Measurements from ENCODE around the gene SUDS3. TPM values are rescaled to one million over a fixed set of nuclear protein-coding genes. Genes with fewer than 3 reads are reported as not detected.

SUDS3 gene
- total RNA-seq, 1 experiment from 2014 or later: 50.5 TPM

DNA sequence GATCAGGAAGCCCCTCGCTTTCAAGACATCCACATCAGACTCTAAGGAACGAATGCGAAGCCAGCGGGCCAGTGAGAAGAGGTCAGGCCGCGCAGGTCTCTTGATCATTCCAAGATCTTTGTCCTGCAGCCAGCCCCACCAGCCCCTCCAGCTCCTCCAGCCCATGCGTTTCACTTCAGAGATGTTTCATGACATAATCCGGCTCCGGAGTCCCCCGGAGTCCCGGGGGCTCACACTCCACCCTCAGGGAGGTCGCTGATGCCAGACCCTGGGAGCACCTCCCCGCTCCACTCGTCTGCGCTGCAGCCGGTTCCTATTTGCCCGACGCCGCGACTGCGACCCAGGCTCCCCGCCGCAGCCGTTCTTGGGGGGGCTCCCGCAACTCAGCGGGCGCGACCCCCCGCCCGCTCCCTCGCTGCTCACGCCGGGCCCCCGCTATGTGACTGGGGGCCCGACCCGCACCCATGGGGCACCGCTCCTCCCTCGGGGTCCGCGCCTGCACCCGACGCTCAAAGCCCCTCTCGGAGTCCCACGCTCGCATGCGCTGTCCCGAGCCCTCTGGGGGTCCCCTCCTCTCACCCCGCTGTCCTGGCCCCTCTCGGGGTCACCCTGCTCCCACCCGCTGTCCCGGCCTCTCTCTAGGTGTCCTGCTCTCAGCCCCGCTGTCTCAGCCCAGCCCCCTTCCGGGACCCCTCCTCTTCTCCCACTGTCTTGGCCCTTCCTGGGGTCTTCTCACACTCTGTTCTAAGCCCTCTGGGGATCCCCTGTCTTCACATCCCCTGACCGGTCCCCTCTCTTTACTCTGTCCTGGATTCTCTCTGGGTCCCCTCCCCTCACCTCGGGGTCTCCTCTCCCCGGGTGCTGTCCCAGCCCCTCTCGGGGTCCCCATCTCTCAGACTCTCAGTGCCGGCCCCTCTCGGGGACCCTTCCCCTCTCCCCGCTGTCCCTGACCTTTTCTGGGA, 4.8 kb upstream of the SUDS3 start:
- Histone ChIP-seq H4K91ac (ENCODE audit: insufficient read length, low read depth, low read length) (no peak overlapping the region), H2BK120ac (ENCODE audit: low read depth, low read length, poor library complexity, severe bottlenecking) (no peak overlapping the region), H2BK12ac (ENCODE audit: insufficient read length, low read depth, low read length) (no peak overlapping the region), H3K4me2 (ENCODE audit: insufficient read depth, insufficient read length, low read length) (peak overlapping the region; percentile 58), H3K4me1 (ENCODE audit: insufficient read depth, low read length) (no peaks in the 10 kb centered on the region), H3T11ph (ENCODE audit: low read length) (no peak overlapping the region), H2AK5ac (ENCODE audit: insufficient read length, low read length) (no peak overlapping the region), H3K27ac (ENCODE audit: insufficient read length, low read depth, low read length) (no peak overlapping the region), H2BK15ac (ENCODE audit: low read depth, low read length) (no peak overlapping the region), H3K79me1 (ENCODE audit: insufficient read depth, low read depth, low read length, poor library complexity, severe bottlenecking) (no peaks in the 10 kb centered on the region), H2BK20ac (ENCODE audit: low read depth, low read length, poor library complexity, severe bottlenecking) (no peak overlapping the region), H3K23me2 (ENCODE audit: insufficient read length, low read depth, low read length, poor library complexity, severe bottlenecking) (peaks cover 27% of the 10 kb centered on the region), H4K20me1 (ENCODE audit: control insufficient read depth, insufficient read depth, insufficient read length) (no peaks in the 10 kb centered on the region), H3K4ac (ENCODE audit: low read depth, low read length) (no peak overlapping the region), H3K23ac (ENCODE audit: insufficient read length, low read depth, low read length) (no peak overlapping the region), H3K9me3 (ENCODE audit: control insufficient read depth, low read depth, low read length) (no peaks in the 10 kb centered on the region), H4K5ac (ENCODE audit: insufficient read length, low read depth, low read length) (no peak overlapping the region), H3K9ac (ENCODE audit: extremely low read depth, insufficient read length, low read length) (no peak overlapping the region), H4K8ac (replicated peaks; ENCODE audit: insufficient read length, low read depth, low read length) (no peak overlapping the region), H2BK5ac (ENCODE audit: insufficient read length, low read length) (no peak overlapping the region), H3K14ac (ENCODE audit: insufficient read depth, low read length) (no peak overlapping the region), H3K27me3 (ENCODE audit: insufficient read depth, low read length) (no peaks in the 10 kb centered on the region), H3K79me2 (ENCODE audit: insufficient read depth, low read length) (no peaks in the 10 kb centered on the region), H2AFZ (ENCODE audit: low read length) (peak overlapping the region; percentile 33), H3K56ac (ENCODE audit: insufficient read length, low read depth, low read length) (no peak overlapping the region), H3K18ac (ENCODE audit: insufficient read length, low read depth, low read length) (no peak overlapping the region)
- no CpG with 5 or more reads among the region's 60 CpGs for WGBS (ENCODE audit: extremely low coverage, insufficient read length, low lambda C conversion rate)
- peaks cover 29% of the 10 kb centered on the region for H3K27me3 Mint-ChIP-seq (ENCODE audit: low read depth)
- DNase-seq: peak; percentile 37
- H3K27ac Mint-ChIP-seq: no peak overlapping the region
- no peaks in the 10 kb centered on the region; a peak in 1 of 7 replicates for H3K36me3 Mint-ChIP-seq (ENCODE audit: insufficient read depth in 1 of 3, low read depth in 3 of 3)
- no peaks in the 10 kb centered on the region for H3K9me3 Mint-ChIP-seq
- TF ChIP-seq, protein P1, sequence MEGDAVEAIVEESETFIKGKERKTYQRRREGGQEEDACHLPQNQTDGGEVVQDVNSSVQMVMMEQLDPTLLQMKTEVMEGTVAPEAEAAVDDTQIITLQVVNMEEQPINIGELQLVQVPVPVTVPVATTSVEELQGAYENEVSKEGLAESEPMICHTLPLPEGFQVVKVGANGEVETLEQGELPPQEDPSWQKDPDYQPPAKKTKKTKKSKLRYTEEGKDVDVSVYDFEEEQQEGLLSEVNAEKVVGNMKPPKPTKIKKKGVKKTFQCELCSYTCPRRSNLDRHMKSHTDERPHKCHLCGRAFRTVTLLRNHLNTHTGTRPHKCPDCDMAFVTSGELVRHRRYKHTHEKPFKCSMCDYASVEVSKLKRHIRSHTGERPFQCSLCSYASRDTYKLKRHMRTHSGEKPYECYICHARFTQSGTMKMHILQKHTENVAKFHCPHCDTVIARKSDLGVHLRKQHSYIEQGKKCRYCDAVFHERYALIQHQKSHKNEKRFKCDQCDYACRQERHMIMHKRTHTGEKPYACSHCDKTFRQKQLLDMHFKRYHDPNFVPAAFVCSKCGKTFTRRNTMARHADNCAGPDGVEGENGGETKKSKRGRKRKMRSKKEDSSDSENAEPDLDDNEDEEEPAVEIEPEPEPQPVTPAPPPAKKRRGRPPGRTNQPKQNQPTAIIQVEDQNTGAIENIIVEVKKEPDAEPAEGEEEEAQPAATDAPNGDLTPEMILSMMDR (conservative IDR thresholded peaks at IDR 0.05): no peak
- H3K4me1 Mint-ChIP-seq: peaks cover 30 to 33% of the 10 kb centered on the region in 2 experiments
- H3K4me3 Mint-ChIP-seq: peak overlapping the region; percentile 86 to 97
